Left lung (tissue), 10 donors: ENCODE data around the gene KRT27. TPM values are rescaled to one million over a fixed set of nuclear protein-coding genes. Genes with fewer than 3 reads are reported as not detected.

ENCODE experiments used
- ATAC-seq: fragments of 200-7000 bp; cut with Tn5 transposase; one replicate; pipeline ENCODE4 v1.9.1; 2020; ENCODE audit warnings: moderate library complexity
- DNase-seq, 4 donors: peaks; one replicate each; pipeline ENCODE4 v3.0.0-alpha.2; 2013 to 2020
- H3K27ac ChIP-seq, 2 donors: fragments of 200-600 bp; sonication (generic) in 1 of 2; one replicate each; pipeline versions ENCODE4 v1.5.0 to v1.8.0; 2020 to 2021
- H3K27me3 ChIP-seq, 2 donors: fragments of 200-600 bp; sonication (generic) in 1 of 2; one replicate each; pipeline versions ENCODE4 v1.5.0 to v1.8.0; 2020 to 2021
- H3K36me3 ChIP-seq, 2 donors: fragments of 200-600 bp; sonication (generic) in 1 of 2; one replicate each; pipeline versions ENCODE4 v1.5.0 to v1.8.0; 2020 to 2021
- H3K4me1 ChIP-seq, 2 donors: fragments of 200-600 bp; one replicate each; pipeline ENCODE4 v1.8.0; 2021
- H3K4me3 ChIP-seq, 2 donors: fragments of 200-600 bp; sonication (generic) in 1 of 2; one replicate each; pipeline versions ENCODE4 v1.5.0 to v1.8.0; 2020 to 2021; ENCODE audit warnings: mild to moderate bottlenecking in 1 of 2
- H3K9me3 ChIP-seq, 2 donors: fragments of 200-600 bp; sonication (generic) in 1 of 2; one replicate each; pipeline versions ENCODE4 v1.5.0 to v1.8.0; 2020 to 2021
- intact Hi-C, 2 donors: fragments of 100-400 bp; cut with DNase I; formaldehyde crosslinking; loops; one replicate each; pipeline versions ENCODE4 v1.11.2 to v1.14.2; 2022
- polyA plus RNA-seq, 6 donors: library from polyadenylated mRNA; unstranded; fragments of 120-200 nt; gene quantifications; one replicate each; pipeline ENCODE4 v1.2.1, GENCODE V29; 2013; ENCODE audit not compliant: insufficient read length in 6 of 6
- total RNA-seq, 2 donors: library from RNA; stranded (reverse); fragmentation: NEBNext Ultra II Directional; extraction: Animal tissue kit (Norgen Biotek cat#: 25700); gene quantifications; one replicate each; pipeline ENCODE4 v1.2.1, GENCODE V29; 2021
- TF ChIP-seq, protein P1 (sequence below), 2 donors: fragments of 200-600 bp; sonication (generic) in 1 of 2; IDR thresholded peaks; one replicate each; pipeline versions ENCODE4 v1.5.0 to v1.8.0; 2021; ENCODE audit warnings: antibody characterized with exemption in 2 of 2
- donor health status: DM: no; HTN: yes; CAD: no.
- donor health status: DM: no; HTN: no; CAD: no.

KRT27 gene
- total and polyA plus RNA-seq, 8 donors = 0.18 to 0.64 (median 0.38) TPM; not detected in 1

DNA sequence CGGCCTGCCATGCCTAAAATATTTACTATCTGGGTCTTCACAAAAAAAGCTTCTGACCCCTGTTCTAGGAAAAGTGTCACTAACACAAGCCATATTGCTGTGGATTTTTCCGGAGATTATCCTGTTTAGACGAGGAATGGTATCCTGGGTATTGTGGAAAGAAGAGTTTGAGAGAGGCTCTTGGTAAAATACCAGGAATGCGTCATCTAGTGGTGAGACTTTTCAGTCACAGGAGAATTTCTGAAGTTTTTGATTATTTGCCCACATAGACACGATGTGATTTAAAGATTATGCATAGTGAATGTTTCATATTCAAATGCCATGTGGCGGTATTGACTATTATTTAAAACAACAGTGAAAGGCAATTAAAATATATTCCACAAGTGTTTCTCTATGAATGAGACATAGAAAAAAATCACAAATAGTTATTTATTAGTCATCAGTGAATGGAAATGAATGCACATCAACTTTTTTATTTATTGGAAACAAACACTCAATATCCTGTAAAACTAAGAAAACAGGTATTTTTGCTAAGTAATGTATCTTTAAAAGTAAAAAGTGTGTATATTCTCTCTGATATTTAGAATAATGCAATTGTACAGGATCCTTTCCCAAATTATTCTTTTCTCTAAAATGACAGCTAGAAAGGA, 9.6 kb upstream of the KRT27 start:
- H3K4me1 ChIP-seq = no peaks in the 10 kb centered on the region
- no peaks in the 10 kb centered on the region for H3K36me3 ChIP-seq
- ATAC-seq (peak; percentile 65), DNase-seq (peak in 2 of 4 donors; percentile 59 to 67)
- H3K9me3 ChIP-seq = no peaks in the 10 kb centered on the region
- peaks cover 0 to 24% of the 10 kb centered on the region in 2 donors for H3K27me3 ChIP-seq
- H3K27ac ChIP-seq = no peak overlapping the region
- intact Hi-C loops = loop anchor here in 1 of 2 donors (5.0 kb wide), 1 partner anchor 175 kb away; no protein-coding TSS in a partner anchor
- TF ChIP-seq, protein P1, sequence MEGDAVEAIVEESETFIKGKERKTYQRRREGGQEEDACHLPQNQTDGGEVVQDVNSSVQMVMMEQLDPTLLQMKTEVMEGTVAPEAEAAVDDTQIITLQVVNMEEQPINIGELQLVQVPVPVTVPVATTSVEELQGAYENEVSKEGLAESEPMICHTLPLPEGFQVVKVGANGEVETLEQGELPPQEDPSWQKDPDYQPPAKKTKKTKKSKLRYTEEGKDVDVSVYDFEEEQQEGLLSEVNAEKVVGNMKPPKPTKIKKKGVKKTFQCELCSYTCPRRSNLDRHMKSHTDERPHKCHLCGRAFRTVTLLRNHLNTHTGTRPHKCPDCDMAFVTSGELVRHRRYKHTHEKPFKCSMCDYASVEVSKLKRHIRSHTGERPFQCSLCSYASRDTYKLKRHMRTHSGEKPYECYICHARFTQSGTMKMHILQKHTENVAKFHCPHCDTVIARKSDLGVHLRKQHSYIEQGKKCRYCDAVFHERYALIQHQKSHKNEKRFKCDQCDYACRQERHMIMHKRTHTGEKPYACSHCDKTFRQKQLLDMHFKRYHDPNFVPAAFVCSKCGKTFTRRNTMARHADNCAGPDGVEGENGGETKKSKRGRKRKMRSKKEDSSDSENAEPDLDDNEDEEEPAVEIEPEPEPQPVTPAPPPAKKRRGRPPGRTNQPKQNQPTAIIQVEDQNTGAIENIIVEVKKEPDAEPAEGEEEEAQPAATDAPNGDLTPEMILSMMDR (IDR thresholded peaks at IDR 0.05) = peak in 1 of 2 donors; percentile 52
- no peak overlapping the region for H3K4me3 ChIP-seq

DNA sequence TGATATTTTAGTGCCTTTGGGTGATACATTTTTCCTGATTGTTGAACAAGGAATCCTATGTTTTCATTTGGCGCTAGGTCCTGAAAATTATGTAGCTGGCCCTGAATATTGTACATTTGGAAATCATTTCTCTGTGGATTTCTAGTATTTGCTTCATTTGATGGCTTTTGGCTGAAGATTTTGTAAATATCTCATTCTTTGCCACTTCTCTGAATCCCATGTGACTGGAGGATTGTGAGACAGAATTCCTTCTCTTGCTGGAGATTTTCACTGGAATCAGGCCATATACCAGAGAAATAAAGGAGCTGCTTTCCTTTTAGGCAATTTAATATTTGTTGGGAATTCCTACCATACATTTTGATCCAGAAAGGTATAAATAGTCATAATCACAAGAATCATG, 8.8 kb upstream of the KRT27 start:
- ATAC-seq = no peak
- Histone ChIP-seq H3K36me3 (no peaks in the 10 kb centered on the region), H3K4me3 (no peak overlapping the region), H3K9me3 (no peaks in the 10 kb centered on the region), H3K4me1 (no peaks in the 10 kb centered on the region), H3K27ac (no peak overlapping the region), H3K27me3 (peaks cover 0 to 16% of the 10 kb centered on the region in 2 donors)
- intact Hi-C loops = loop anchor here in 1 of 2 donors (5.0 kb wide), 1 partner anchor 174 kb away; no protein-coding TSS in a partner anchor
- peak in 2 of 4 donors; percentile 52 to 59 for DNase-seq
- TF ChIP-seq, protein P1 (IDR thresholded peaks at IDR 0.05) = no peak

DNA sequence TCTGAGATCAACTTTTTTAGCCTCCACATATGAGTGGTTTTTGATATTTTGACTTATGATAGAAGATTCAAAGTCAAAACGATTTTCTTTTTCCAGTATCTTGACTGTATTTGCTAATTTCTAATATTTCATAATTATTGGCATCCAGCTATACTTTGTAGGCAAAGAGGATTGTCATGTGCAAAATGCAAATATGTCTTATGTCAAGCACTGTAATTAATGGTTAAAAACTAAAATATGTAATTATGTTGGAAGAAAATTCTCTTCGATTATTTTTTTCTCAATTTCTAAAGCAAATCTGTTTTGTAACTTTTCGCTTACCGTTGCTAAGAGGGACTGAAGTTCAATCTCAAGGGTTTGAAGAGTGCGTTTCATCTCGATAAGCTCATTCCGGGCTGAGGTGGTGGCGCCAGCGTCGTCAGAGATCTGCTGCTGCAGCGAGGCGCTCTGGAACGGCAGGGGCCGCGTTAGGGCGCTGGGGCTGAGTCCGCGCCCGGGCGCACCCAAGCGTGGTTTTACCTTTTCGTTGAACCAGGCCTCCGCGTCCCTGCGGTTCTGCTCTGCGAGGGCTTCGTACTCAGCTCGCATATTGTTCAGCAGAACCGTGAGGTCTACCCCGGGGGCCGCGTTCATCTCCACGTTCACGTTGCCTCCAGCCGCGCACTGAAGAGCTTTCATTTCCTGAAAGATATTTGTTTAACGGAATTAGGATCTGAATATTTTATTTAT, 3.0 kb downstream of the KRT27 start:
- intact Hi-C loops = no loop called here
- peak; percentile 96 for ATAC-seq
- H3K27ac ChIP-seq = peak overlapping the region; percentile 19 to 44

DNA sequence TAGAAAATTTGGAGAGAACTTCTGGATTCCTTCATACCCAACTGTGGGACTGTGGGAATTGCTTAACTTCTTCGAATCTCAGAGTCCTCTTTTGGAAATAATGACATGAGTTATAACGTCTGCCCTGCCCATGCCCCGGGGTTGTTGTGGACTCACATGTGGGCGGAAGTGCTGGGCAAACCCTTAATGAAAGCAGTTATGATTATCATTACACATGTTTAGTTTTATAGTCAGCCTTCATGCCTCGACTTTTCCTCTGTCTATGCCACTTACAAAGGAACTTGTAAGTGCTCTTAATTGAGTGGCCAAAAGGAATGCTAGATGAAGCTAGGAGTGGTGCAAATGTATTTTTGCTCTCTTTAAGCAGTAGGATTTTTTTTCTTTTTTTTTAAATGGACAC, 3.9 kb downstream of the KRT27 start:
- ATAC-seq (peak; percentile 79), DNase-seq (no peak)
- H3K36me3 ChIP-seq = no peaks in the 10 kb centered on the region
- H3K4me1 ChIP-seq = no peaks in the 10 kb centered on the region
- intact Hi-C loops = no loop called here
- peak overlapping the region in 1 of 2 donors; percentile 44 for H3K27ac ChIP-seq
- TF ChIP-seq, protein P1 (IDR thresholded peaks at IDR 0.05) = no peak
- no peak overlapping the region for H3K4me3 ChIP-seq
- peaks cover 19 to 46% of the 10 kb centered on the region in 2 donors for H3K27me3 ChIP-seq
- no peaks in the 10 kb centered on the region for H3K9me3 ChIP-seq

More for the DNA sequence above, 3.0 kb downstream of the KRT27 start:
- Histone ChIP-seq H3K36me3 (no peaks in the 10 kb centered on the region), H3K4me3 (peak overlapping the region; percentile 9 to 23), H3K9me3 (no peaks in the 10 kb centered on the region), H3K4me1 (no peaks in the 10 kb centered on the region), H3K27me3 (peaks cover 19 to 43% of the 10 kb centered on the region in 2 donors)
- peak; percentile 18 to 87 (median 70) for DNase-seq
- TF ChIP-seq, protein P1 (IDR thresholded peaks at IDR 0.05) = no peak

DNA sequence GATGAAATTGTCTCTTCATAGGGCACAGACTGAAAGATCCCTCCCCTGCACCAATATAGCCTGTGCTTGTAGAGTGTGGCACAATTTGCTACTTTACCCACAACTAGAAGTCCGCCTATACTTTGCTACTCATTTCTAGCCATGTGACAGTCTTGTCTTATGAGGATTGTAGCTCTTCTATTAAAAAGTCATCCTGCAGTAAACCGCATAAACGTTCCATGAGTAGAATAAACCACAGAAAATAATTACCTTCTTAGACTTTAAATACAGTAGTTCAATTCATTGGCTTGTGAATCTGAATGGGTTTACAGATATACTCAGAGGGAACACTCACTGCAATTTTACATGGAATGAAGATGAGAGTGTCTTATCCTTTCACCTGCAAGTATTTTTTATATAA, 4.4 kb downstream of the KRT27 start:
- DNase-seq = no peak
- Histone ChIP-seq H3K4me1 (no peaks in the 10 kb centered on the region), H3K27me3 (peaks cover 19 to 46% of the 10 kb centered on the region in 2 donors), H3K4me3 (no peak overlapping the region), H3K27ac (peak overlapping the region in 1 of 2 donors; percentile 44), H3K9me3 (no peaks in the 10 kb centered on the region), H3K36me3 (no peaks in the 10 kb centered on the region)
- TF ChIP-seq, protein P1 (IDR thresholded peaks at IDR 0.05) = no peak
- ATAC-seq = no peak
- intact Hi-C loops = no loop called here
